GM19193 (cell line): ENCODE results near the gene SIRPA.

ENCODE experiments used
- POLR2A ChIP-seq: IDR thresholded peaks from 4 replicates; pipeline ENCODE4 v1.6.1; 2011; ENCODE audit not compliant: insufficient read depth, insufficient read length; ENCODE audit errors: extremely low read depth

Gene SIRPA

GRCh38 chr20:1940581-1940980 is 45.4 kb downstream of the SIRPA start:
- no peak for TF ChIP-seq POLR2A

- no peak for TF ChIP-seq POLR2A
Measured at GRCh38 chr20:1941226-1941625, 46.0 kb downstream of the SIRPA start.

- TF ChIP-seq POLR2A: no peak
Measured at GRCh38 chr20:1942061-1942460, 46.9 kb downstream of the SIRPA start.

- no peak for TF ChIP-seq POLR2A
Measured at GRCh38 chr20:1942486-1943274, 47.5 kb downstream of the SIRPA start.

- no peak for TF ChIP-seq POLR2A
Measured at GRCh38 chr20:1943275-1944002, 48.2 kb downstream of the SIRPA start.

GRCh38 chr20:1944345-1945091 is 49.3 kb downstream of the SIRPA start:
- TF ChIP-seq POLR2A: no peak

- no peak for TF ChIP-seq POLR2A
Measured at GRCh38 chr20:1945134-1945618, 50.0 kb downstream of the SIRPA start.

- TF ChIP-seq POLR2A: no peak
Measured at GRCh38 chr20:1945660-1946059, 50.5 kb downstream of the SIRPA start.

- no peak for TF ChIP-seq POLR2A
Measured at GRCh38 chr20:1946442-1946761, 51.2 kb downstream of the SIRPA start.

- no peak for TF ChIP-seq POLR2A
Measured at GRCh38 chr20:1946762-1947534, 51.7 kb downstream of the SIRPA start.

- TF ChIP-seq POLR2A: no peak
Measured at GRCh38 chr20:1947535-1947846, 52.3 kb downstream of the SIRPA start.

- TF ChIP-seq POLR2A: no peak
Measured at GRCh38 chr20:1949347-1950100, 54.3 kb downstream of the SIRPA start.

- TF ChIP-seq POLR2A: no peak
Measured at GRCh38 chr20:1950836-1951235, 55.6 kb downstream of the SIRPA start.

GRCh38 chr20:1951436-1952115 is 56.4 kb downstream of the SIRPA start:
- TF ChIP-seq POLR2A: no peak
